Measurements from ENCODE around the gene DNAJB2.

The DNAJB2 gene

DNA sequence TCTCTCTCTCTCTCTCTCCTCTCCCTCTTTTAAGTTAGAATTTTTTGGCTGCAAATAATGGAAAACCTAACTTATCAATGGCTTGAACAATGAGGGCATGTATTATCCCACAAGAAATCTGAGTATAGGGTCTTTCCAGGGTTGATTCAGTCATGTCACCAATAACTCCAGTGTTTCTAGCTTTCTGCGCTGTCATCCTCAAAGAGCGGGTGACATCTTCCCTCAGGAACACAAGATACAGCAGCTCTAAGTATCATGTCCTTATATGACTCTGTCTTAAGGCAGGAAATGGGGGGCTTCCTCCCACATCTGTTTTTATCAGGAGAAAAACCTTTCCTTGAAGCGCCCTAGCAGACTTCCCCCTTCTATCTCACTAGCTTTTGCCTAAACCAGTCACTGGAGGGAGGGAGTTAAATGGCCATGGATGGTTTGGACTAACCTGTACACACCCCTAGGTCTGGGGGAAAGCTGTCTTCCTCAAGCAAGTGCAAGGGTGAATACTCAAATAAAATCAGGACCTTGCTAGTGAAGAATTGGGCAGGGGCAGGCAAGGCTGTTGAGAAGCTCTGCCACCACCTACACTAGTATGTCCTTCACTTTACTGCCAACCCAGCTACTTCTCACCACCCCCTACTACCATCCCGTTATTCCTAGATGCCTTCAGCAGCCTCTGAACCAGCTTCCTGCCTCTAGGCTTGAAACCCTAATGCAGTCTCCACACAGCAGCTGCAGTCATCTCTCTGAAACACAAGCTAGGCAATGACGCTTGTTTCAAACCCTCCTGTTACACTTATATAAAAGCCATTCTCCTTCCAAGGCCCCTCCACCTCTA is 17.9 kb upstream of the DNAJB2 start:
- no peak for DNase-seq

DNA sequence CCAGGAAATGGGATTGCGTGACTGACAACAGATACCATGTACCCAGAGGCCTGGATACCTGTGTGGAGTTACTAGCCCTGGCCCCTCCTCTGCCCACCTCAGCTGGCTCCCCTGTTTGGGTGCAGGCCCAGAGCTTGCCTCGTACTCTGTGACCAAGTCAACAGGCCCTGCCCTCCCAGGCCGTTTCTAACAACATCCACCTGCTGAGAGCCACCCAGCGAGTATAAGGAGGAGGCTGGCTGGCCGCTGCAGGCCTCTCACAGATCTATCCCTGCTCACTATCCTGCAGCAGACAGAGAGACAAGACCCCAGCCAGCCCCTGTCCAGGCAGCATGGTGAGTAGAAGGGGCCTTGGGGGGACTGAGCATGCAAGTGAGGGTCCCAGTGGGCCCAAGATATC is 12.9 kb upstream of the DNAJB2 start:
- no peak for DNase-seq

DNA sequence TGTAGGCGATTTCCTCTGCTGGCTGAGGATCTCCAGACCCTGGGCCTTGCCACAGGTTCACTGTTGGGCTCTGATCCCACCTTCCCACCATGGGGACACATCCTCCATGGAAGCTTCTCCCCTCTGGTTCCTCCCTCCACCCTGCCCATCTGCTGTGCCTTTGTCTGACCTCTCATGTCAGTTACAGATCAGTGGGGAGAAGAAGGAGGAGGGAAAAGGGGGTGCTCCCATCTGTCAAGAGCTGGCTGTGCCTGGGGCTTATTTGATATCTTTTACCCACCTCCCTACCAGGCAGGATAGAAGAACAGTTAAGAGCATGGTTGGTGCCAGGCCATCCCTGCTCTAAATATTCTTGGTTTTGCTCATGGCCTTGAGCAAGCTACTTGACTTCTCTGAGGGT is 12.3 kb upstream of the DNAJB2 start:
- DNase-seq: no peak

DNA sequence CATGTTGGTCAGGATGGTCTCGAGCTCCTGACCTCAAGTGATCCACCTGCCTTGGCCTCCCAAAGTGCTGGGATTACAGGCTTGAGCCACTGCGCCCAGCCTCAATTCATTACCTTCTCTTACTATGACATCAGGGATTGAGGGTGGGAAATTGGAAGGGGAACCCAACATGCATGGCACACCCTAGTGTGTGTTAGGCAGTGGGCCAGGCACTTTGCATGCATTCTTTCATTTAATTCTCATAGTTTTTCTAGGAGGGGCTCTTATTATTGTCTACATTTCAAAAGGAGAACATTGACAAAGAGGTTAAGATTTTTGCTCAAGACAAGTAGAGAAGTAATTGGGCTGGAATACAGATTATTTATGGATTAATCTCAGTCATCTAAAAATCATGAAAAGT is 10.9 kb upstream of the DNAJB2 start:
- DNase-seq: no peak

DNA sequence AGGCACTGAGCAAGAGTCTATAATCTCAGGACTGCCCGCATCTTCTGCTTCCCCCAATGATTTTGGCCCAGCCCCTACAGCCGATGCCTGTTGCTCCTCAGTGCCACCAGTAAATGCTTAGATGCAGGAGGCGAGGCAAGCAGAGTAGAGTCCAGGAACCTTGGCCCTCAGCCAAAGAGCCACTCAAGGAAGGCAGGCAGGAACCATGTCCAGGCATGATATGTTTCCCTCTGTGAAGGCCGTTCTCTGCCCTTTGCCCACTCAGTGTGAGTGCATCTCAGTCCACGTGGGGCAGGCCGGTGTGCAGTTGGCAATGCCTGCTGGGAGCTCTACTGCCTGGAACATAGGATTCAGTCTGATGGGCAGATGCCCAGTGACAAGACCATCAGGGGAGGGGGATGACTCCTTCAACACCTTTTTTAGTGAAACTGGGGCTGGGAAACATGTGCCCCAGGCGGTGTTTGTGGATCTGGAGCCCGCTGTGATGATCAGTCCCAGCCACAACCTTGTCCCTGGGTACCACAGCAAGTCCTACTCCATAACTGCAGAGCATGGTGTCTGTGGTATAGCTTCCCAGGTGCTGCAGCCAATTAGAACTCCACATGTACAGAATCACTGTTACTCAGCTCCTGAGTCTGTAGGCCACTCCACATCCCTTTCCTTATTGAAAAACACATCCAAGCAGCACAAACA is 9.7 kb upstream of the DNAJB2 start:
- no peak for DNase-seq

DNA sequence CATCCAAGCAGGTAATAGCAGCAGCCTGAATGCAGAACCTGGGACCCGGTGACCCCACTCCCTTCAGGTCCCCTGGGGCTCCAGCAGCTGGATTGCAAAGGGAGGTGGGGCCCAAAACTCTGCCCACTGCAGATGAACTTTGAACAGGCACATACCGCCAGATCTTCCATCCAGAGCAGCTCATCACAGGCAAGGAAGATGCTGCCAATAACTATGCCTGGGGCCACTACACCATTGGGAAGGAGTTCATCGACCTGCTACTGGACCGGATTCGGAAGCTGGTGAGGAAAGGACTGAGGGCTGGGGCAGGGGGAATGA is 9.2 kb upstream of the DNAJB2 start:
- no peak for DNase-seq

DNA sequence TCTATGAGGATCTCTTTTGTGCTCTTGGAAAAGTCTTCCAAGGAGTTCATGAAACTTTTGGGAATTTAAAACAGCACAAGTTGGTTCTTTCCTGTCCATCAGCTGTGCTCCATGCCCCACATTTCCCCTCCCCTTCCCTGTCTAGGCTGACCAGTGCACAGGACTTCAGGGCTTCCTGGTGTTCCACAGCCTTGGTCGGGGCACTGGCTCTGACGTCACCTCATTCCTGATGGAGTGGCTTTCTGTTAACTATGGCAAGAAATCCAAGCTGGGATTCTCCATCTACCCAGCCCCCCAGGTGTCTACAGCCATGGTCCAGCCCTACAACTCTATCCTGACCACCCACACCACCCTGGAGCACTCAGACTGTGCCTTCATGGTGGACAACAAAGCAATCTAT is 8.1 kb upstream of the DNAJB2 start:
- DNase-seq: no peak

DNA sequence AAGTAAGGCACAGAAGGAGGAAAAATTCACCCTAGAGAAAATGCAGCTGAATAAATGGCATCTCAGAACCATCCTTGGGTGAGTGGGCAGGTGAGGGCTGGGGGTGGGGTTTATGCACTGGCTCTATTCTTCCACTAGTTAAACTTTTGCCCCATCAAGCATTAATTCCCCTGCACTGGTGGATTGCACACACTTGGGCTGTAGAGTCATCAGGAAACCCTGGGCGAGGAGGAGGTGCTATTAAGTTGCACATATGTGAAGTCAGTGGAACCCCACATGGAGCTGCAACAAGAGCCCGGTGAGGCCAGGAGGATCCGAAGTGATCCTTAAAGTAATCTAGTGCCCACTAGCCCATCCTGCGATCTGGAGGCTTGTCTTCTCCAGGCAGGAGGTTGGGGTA is 6.8 kb upstream of the DNAJB2 start:
- no peak for DNase-seq

DNA sequence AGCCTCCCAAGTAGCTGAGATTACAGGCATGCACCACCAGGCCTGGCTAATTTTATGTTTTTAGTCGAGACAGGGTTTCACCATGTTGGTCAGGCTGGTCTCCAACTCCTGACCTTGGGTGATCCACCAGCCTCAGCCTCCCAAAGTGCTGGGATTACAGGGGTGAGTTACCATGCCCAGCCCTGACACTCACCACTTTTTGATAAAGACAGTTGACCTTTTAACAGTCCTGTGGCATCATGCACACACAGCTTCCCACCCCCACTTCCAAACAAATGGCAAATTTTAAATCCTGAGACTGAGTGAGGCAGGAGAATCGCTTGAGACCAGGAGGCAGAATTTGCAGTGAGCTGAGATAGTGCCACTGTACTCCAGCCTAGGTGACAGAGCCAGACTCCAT is 6.2 kb upstream of the DNAJB2 start:
- DNase-seq: no peak

DNA sequence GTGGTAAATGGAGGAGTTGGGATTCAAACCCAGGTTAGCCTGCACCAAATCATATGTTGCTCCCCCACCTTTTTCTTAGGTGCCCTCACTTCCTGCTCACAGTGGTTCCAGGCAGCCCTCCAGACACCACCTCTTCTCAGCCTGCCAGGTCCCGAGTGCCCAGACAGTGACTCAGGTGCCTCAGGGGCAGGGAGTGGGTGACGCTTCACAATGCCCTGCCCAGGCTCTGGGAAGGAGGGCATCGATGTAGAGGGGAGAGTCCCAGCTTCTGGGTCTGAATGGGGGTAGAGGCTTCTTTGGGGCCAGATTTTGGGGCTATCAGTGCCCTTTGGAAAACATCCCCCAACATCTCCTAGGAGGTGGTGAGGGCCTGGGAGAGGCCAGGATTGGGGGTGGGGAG is 5.2 kb upstream of the DNAJB2 start:
- DNase-seq: no peak

DNA sequence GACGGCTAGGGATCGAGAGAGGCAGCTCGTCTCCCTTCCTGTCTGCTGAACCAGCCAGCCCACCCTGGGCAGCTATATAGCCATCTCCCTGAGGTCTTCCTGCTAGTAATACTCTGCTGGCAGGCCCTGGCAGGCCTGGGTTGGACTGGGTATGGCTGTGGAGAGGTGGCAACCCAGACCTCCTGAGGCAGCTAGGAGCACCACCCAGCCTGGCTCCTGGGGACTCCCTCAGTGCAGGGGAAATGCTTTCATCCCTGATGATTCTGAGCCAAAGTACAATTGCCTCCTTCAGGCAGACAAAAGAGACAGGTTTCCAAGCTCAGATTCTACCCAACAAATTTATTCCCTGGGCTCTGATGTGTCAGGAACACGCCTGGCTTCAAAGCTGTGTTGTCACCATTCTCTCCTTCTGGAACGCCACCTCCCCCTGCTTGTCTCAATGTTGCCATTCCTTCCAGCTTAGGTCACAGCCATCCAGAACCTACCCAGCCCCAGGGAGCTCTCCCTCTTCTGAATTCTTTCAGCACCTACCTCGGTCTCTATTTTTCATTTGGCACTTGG is 4.7 kb upstream of the DNAJB2 start:
- DNase-seq: no peak

DNA sequence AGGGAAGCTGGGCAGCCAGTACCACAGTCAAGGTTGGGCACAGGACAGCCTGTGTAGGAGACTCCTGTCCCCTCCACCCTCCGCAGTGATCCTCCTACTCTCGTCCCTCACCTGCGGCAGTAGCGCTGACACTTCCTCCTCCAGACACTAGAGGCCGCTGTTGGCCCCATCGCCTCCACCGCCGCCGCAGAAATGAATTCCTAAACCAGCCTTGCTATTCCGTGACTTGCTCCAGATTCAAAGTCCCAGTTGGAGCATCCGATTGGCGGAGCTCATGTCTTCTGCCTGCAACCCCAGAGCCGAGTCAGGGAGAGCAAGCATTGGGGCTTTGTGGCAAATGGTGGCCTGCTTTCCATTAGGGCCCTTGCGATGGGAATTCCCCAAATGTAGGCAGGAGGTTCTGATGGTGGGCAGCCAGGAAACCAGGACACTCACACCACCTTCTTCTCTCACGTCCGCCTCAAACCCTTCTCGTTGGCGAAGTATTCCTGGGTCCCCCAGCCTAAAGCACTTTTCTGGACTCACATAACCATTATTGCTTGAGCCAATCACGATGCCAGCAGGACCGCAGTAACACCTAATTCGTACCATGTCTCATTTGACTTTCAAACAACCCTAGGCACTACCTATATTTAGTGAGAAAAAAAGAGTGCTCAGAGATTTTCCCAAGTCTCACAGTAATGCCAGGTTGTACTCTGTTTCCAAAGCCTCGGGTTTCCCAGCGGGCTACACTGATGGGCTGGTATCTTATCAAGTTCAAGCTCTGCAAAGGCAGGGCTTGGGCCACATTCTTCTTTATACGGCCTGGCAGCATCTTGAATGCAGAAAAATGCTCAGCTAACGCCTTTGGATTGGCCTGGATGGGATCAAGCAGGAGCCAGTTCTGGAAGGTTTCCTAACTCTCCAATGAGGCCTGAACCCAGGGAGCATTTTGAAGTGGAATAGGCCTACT is 1.2 kb upstream of the DNAJB2 start:
- no peak for DNase-seq

DNA sequence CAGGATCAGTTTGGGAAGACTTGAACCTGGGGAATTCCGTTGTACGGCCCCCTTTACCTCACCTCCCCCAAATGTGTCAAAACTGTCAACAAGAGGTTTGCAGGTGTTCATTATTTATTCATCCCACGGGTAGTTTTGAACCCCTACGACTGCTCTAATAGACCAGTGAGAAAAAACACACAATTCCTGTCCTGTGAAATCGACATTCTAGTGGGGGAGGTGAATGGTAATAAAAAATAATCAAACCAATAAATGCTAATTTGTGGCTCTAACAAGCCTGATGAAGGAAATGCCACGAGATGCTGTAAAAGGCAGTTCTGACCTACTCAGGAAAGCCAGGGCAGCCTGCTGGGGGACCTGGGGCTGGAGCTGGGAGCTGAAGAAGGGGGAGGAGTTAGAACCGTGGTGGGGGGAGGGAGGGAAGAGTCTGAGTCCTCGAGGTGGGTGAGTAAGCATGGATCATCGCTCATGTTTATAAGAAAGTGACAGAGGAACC is 463 bp upstream of the DNAJB2 start:
- no peak for DNase-seq

DNA sequence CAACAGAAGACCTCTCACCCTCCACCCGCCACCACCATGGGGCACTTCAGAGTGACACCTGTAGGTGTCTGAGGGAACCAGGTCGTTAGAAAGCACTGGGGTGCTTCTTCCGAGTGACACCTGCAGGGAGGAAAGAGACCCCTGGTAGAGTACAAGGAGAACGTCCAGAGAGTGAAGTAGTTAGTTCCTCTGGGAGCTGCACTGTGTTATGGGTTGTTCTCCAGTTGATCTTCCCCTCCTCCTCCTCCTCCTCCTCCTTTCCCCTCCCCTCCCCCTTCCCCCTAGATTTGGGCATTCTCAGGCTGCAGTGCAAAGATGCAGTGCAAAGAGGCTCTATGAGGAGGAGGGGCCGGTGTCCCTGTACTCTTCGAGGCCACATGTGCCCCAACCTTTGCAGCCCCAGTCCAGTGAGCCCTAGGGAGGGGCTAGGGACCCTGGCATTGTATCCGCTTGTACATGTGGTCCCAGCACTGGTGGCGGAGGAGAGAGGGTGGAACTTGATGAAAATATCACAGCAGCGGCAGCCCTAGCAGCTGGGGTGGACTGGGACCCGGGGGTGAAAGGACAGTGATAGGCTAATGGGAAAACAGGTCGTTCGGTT is 850 bp downstream of the DNAJB2 start:
- no peak for DNase-seq

DNA sequence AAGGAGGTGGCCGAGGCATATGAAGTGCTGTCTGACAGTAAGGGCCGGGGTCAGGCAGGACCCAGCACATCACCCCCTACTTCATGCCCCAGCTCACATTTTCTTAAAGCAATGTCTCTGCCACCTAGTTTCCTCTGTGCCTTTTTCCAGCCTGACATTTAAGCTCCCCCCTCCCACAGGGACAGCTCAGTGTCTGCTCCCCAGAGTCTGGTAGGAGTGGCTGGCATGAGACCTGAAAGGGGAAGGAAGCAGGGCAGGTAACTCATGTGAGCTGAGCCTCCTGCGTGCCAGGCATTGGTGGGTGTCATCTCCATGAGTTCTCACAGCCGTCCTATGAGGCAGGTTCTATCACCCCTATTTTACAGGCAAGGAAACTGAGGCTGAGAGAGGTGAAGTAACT is 1.5 kb downstream of the DNAJB2 start:
- no peak for DNase-seq

DNA sequence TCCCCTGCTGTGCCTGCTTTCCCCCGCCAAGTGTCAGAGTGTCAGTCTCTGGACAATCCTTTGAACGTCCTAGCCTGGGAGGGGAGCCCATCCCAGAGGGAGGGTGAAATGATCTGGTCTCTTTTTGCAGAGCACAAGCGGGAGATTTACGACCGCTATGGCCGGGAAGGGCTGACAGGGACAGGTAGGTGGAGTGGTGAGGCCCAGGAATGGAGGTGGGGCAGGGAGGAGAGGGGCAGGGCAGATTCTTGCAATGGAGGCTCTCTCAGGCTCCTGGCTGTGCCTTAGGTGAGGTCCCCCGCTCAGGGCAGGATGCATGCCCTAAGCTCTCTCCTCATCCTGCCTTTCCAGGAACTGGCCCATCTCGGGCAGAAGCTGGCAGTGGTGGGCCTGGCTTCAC is 2.4 kb downstream of the DNAJB2 start:
- no peak for DNase-seq

DNA sequence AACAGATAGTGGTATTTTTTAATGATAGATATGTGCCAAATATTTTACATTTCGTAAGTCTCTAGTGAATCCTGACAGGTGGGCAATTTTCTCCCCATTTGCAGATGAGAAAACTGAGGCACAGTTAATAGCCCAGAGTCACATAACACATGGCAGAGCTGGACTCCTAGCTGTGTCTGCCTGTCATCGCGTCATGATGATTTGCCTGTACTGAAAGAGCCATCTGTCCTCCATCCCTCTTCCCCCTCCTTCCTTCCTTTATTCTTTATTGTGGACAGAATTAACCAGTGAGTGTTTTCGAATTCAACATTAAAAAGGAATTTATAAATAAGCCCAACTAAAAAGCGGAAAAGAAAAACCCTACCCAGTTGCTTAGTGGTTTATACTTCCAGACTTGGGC is 3.2 kb downstream of the DNAJB2 start:
- no peak for DNase-seq

DNA sequence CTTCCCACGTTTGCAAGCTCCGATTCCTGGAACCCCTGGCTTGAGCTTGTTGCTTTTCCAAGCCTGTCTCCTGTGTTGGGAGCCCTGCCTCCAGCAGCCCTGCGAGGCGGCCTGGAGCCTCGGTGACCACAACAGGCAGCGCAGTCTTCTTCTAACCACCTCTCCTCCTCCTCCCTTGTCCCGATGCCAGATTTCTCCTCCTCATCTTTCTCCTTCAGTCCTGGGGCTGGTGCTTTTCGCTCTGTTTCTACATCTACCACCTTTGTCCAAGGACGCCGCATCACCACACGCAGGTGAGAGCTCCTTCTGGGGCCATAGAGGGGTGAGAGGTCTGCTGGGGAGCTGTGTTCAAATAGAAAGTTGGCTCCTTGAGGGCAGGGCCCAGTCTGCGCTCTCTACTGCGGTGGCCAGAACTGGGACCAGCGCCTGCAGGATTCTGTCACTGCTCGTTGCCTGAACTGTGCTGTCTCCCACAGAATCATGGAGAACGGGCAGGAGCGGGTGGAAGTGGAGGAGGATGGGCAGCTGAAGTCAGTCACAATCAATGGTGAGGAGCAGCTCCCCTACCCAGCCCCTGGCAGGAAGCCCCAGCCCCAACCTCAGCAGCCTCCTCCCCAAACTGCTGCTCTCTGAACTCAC is 3.9 kb downstream of the DNAJB2 start:
- DNase-seq: no peak

DNA sequence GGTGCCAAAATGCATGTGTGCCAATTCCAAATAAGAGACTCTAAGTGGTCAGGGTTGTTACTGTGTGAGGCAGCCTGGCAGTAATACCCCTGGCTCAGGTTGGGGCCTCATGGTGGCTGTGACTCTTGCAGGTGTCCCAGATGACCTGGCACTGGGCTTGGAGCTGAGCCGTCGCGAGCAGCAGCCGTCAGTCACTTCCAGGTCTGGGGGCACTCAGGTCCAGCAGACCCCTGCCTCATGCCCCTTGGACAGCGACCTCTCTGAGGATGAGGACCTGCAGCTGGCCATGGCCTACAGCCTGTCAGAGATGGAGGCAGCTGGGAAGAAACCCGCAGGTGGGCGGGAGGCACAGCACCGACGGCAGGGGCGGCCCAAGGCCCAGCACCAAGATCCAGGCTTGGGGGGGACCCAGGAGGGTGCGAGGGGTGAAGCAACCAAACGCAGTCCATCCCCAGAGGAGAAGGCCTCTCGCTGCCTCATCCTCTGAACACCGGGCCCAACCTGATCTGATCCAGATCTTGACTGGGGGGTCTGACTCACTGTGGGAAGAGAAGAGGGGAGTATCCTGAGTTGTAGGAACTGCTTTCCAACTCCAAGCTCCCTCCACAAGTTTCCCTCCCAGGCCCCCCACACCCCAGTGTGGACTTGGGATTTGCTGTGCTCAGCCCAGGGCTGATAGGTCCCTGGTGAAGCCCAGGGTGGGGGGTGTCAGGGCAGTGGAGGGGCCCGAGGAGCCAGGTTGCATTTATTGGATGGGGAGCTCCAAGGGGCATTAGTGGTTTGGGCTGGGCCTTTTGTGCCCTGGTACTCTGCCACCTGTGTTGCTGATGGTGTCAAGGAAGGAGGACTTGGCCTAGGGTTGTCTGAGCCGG is 5.6 kb downstream of the DNAJB2 start:
- DNase-seq: no peak

DNA sequence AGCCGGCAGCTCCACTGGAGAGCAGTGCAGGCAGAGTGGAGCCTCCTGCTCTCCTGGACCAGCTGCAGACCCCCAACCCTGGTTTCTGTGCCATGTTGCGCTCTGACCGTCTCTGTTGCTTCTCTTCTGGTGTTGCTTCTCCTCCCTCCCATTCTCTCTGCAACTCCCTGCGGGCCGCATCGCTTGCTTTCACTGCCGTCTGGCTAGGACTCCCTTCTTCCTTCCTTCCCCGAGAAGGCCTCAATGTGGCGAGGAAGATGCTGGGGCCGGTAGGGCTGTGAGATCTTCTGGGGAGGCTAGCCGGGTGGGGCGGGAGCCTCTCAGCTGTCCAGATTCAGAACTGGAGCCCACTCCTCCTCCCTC is 6.2 kb downstream of the DNAJB2 start:
- no peak for DNase-seq

DNA sequence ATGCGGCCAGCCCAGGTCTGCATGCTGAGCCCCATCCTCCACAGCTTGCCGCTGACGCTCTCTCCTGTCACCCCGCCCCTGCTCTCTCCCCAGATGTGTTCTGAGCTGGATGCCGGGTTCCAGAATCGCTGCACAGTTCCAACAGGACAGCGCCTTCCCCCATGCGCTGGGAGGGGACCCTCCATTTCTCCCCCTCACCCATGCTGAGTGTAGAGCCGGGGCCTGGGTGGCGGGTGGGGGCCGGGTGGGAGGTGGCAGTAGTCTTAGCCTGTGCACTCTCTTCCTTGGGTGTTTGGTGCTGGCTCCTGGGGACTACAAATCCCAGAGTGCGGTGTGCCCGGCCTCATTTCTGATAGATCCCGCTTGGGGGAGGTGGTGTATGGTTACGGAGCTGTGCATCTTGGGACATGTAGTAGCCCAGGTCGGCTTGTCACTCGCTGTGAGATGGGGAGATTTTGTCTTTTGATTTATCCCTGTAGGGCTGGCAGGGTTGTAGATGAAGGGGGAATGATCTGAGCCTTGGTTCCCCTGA is 6.8 kb downstream of the DNAJB2 start:
- no peak for DNase-seq
